Measurements from ENCODE around the gene MZT2A.
"Not testable (repeated sequence)": the region's sequence is repeated elsewhere in the genome, so short reads cannot be mapped to it uniquely, and the experiment has no call there.

GRCh38 chr2:131511291-131511968, 19.2 kb upstream of the MZT2A start:
- not testable (repeated sequence) for TF ChIP-seq POLR2AphosphoS5 (IDR thresholded peaks at IDR 0.05; ENCODE audit: borderline replicate concordance, low read depth, low read length); EZH2 (IDR thresholded peaks at IDR 0.05); FOXP2 (optimal IDR thresholded peaks at IDR 0.05; ENCODE audit: control extremely low read depth, extremely low read length, insufficient read depth)
